Cardiac fibroblast (primary cell): ENCODE data around the gene MTNR1A.
"Not testable (repeated sequence)": the region's sequence is repeated elsewhere in the genome, so short reads cannot be mapped to it uniquely, and the experiment has no call there.

Experiments used
- DNase-seq, 2 donors: peaks; one replicate each; pipeline versions ENCODE4 v3.0.0 to v3.0.0-alpha.2; 2010; ENCODE audit warnings: low read depth in 2 of 2
- H3K4me3 ChIP-seq, 2 donors: replicated peaks in 1 of 2; 1 replicate in 1 of 2; 2 replicates in 1 of 2; pipeline ENCODE4 v1.5.1; 2011; ENCODE audit warnings: low read depth in 2 of 2, low read length in 2 of 2, mild to moderate bottlenecking in 2 of 2, moderate library complexity in 1 of 2
- CTCF ChIP-seq: IDR thresholded peaks from one replicate; pipeline ENCODE4 v1.5.1; 2011; ENCODE audit warnings: low read depth, mild to moderate bottlenecking, low read length, inconsistent platforms

Gene MTNR1A

GRCh38 chr4:186516287-186516686 is 39.1 kb downstream of the MTNR1A start:
- TF ChIP-seq CTCF, result no peak
- DNase-seq, result no peak
- no peak overlapping the region for H3K4me3 ChIP-seq

GRCh38 chr4:186514271-186514950 is 41.0 kb downstream of the MTNR1A start:
- no peak for TF ChIP-seq CTCF
- no peak for DNase-seq
- no peak overlapping the region for H3K4me3 ChIP-seq

DNA sequence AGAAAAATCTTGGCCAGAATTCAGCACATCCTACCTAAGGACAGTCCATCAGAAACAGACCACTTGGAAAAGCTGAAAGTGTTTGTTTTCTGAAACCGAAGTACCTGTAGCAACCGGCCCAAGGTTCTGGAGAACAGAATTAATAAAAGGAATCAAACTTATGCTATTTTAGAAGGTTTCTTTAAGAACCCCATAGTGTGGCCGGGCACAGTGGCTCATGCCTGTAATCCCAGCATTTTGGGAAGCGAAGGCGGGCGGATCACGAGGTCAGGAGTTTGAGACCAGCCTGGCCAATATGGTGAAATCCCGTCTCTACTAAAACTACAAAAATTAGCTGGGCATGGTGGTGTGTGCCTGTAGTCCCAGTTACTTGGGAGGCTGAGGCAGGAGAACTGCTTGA is 50.6 kb downstream of the MTNR1A start:
- H3K4me3 ChIP-seq, DNase-seq: not testable (repeated sequence)

- no peak overlapping the region for H3K4me3 ChIP-seq
- no peak for TF ChIP-seq CTCF
- DNase-seq, result no peak
These were observed 53.1 kb downstream of the MTNR1A start for GRCh38 chr4:186502231-186502630.

DNA sequence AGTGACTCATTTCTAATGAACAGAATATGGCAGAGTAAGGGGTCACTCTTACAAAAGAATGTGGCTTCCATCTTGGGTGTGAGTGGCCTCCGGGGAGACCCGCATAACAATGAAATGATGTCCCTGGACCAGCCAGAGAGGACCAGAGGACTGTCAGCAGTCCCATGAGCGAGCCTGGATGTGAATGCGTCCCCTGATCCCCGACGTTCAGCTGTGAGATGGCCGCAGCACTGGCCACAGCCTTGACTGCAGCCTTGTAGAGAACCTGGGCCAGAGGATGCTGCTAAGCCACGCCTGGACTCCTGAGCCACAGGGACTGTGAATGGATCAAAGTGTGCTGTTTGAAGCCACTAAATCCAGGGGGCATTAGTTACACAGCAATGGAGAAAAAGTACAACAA is 53.8 kb downstream of the MTNR1A start:
- TF ChIP-seq CTCF, result no peak
- no peak for DNase-seq
- no peak overlapping the region for H3K4me3 ChIP-seq

DNA sequence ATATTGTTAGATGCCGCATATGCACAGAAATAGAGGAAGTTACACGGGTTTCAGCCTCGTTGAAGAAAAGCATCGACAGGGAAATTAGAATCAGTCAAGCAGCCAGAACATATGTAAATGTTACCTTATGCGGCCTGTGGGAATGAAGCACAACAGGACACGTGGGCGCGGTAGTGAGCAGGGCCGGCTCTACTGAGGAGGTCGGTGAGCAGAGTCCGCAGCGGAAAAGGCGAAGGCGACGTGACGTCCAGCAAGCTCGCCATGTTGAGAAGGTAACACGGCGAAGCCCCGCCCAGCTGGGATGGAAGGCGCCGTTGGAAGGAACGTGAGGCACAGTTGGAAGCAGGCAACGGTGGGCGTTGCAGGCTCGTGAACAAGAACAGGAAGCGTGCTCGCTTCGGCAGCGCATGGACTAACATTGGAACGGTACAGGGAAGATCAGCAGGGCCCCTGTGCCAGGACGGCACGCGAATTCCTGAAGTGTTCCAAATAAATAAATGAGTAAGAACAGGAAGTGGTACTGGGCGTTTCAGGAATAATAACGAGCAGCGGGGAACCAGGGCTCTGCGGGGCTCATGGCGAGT is 54.6 kb downstream of the MTNR1A start:
- peak in 1 of 2 donors; percentile 3 for DNase-seq
- H3K4me3 ChIP-seq, result no peak overlapping the region
- no peak for TF ChIP-seq CTCF

- DNase-seq, result no peak
- H3K4me3 ChIP-seq, result no peak overlapping the region
- TF ChIP-seq CTCF, result no peak
These were observed 55.9 kb downstream of the MTNR1A start for GRCh38 chr4:186499467-186499866.
